Activated CD4-positive, alpha-beta memory T cell treated with anti-CD3 and anti-CD28 coated beads for 36 hours (primary cell): ENCODE results near the gene YY2. TPM values are rescaled to one million over a fixed set of nuclear protein-coding genes. Genes with fewer than 3 reads are reported as not detected.
"Not testable (repeated sequence)": the region's sequence is repeated elsewhere in the genome, so short reads cannot be mapped to it uniquely, and the experiment has no call there.

ENCODE experiments used
- CTCF ChIA-PET: fragments of 350-600 bp; sonication (Branson Sonifier 250); formaldehyde crosslinking; loops from one replicate; lab custom pipeline; 2021; ENCODE audit warnings: antibody characterized with exemption, inconsistent platforms; lab: Charles Lee
- POLR2A ChIA-PET: fragments of 350-600 bp; sonication (Branson Sonifier 250); formaldehyde crosslinking; loops from one replicate; lab custom pipeline; 2021; ENCODE audit warnings: antibody characterized with exemption; lab: Charles Lee
- DNase-seq: peaks from one replicate; pipeline ENCODE4 v3.0.0-alpha.2; 2020
- H3K27ac Mint-ChIP-seq: one replicate; pipeline ENCODE4 v1.8.0; 2021; ENCODE audit warnings: mixed read lengths
- H3K27me3 Mint-ChIP-seq: one replicate; pipeline ENCODE4 v1.8.0; 2021; ENCODE audit warnings: mixed read lengths
- H3K36me3 Mint-ChIP-seq: one replicate; pipeline ENCODE4 v1.8.0; 2021; ENCODE audit warnings: mixed read lengths
- H3K4me1 Mint-ChIP-seq: one replicate; pipeline ENCODE4 v1.8.0; 2021; ENCODE audit warnings: low read depth, mixed read lengths
- H3K4me3 Mint-ChIP-seq: one replicate; pipeline ENCODE4 v1.8.0; 2021; ENCODE audit warnings: mild to moderate bottlenecking, mixed read lengths
- H3K9me3 Mint-ChIP-seq: one replicate; pipeline ENCODE4 v1.8.0; 2021; ENCODE audit warnings: mixed read lengths
- intact Hi-C: fragments of 100-400 bp; cut with micrococcal nuclease; formaldehyde crosslinking; loops from one replicate; pipeline ENCODE4 v1.15.1; 2023
- total RNA-seq, 2 experiments: library from RNA; stranded (reverse); gene quantifications; one replicate each; pipeline ENCODE4 v1.2.3, GENCODE V29; 2021

Gene YY2
- total RNA-seq, 2 experiments from 2014 or later, result 0.75 to 0.78 TPM

- peak; percentile 58 for DNase-seq
- Mint-ChIP-seq H3K9me3 (no peaks in the 10 kb centered on the region), H3K4me3 (peak overlapping the region; percentile 84), H3K27ac (peak overlapping the region; percentile 90), H3K27me3 (no peaks in the 10 kb centered on the region), H3K36me3 (peaks cover 4% of the 10 kb centered on the region), H3K4me1 (peaks cover 14% of the 10 kb centered on the region)
- CTCF ChIA-PET, result interaction anchor here (1.4 kb wide), 1 partner anchor 221 kb away, joined by 5 read pairs; no protein-coding TSS in a partner anchor
- POLR2A ChIA-PET, result no interaction called here
- intact Hi-C loops, result loop anchor here (1.0 kb wide), 2 partner anchors 86 to 132 kb away; no protein-coding TSS in a partner anchor
These were observed 15.6 kb upstream of the YY2 start for GRCh38 chrX:21840193-21840545.

DNA sequence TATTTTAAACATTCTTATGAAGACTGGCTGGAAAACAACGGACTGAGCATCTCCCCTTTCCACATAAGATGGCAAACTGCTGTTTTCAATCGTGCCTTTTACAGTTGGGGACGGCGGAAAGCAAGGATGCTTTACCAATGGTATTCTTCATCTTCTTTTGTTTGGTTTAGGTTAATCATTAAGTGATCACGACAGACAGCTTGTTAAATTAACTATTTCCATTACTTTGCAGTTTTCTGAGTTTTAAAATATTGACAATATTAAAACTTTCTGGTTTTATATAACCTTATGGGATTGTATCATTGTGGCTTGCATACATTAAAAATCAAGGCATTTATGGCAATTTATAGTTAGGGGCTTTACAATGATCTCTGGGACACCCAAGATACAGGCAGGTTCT, 12.6 kb upstream of the YY2 start:
- ChIA-PET POLR2A (no interaction called here), CTCF (interaction anchor here (1.7 kb wide), 1 partner anchor 142 kb away, joined by 7 read pairs; no protein-coding TSS in a partner anchor)
- DNase-seq, result no peak
- Mint-ChIP-seq H3K36me3 (peaks cover 7% of the 10 kb centered on the region), H3K27me3 (no peaks in the 10 kb centered on the region), H3K4me3 (no peak overlapping the region), H3K9me3 (no peaks in the 10 kb centered on the region), H3K27ac (no peak overlapping the region), H3K4me1 (peaks cover 13% of the 10 kb centered on the region)
- intact Hi-C loops, result no loop called here

DNA sequence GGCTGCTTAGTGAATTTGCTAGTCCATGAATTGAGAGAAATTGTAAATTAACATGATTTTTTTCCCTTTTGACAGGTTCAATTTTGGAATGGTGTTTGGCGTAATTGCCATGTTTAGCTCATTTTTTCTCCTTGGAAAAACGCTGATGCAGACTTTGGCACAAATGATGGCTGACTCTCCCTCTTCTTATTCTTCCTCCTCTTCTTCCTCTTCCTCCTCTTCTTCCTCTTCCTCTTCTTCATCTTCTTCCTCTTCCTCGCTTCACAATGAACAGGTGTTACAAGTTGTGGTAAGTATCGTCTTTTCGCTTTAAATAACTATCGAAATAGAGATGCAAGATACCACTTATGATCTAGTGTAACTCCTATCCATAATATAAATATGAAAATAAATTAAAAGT, 10.7 kb upstream of the YY2 start:
- CTCF ChIA-PET, result no interaction called here

DNA sequence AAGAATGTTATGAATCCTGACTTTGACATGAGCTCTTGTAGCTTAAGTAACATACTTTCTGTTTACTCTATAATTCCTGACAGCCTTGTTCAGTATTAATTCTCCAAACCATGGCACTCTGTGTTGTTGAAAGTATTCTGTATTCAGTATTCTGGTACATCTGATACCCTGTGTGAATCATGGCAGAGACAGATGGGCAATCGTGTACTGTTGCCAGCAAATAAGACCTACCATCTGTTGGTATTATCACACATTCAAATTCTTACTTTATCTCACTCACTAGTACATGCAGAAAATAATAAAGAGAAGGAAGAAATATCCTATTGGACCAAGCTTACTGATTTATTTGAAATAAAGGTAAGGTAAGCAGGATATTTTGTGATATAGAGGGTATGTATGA, 8.4 kb upstream of the YY2 start:
- H3K9me3 Mint-ChIP-seq, result no peaks in the 10 kb centered on the region
- no peaks in the 10 kb centered on the region for H3K27me3 Mint-ChIP-seq
- ChIA-PET POLR2A (no interaction called here), CTCF (no interaction called here)
- DNase-seq, result no peak
- no peak overlapping the region for H3K27ac Mint-ChIP-seq
- peaks cover 7% of the 10 kb centered on the region for H3K36me3 Mint-ChIP-seq
- no peaks in the 10 kb centered on the region for H3K4me1 Mint-ChIP-seq
- no peak overlapping the region for H3K4me3 Mint-ChIP-seq
- intact Hi-C loops, result no loop called here

More for the DNA sequence above, 10.7 kb upstream of the YY2 start:
- peaks cover 7% of the 10 kb centered on the region for H3K36me3 Mint-ChIP-seq
- no peak for DNase-seq
- intact Hi-C loops, result no loop called here
- POLR2A ChIA-PET, result no interaction called here
- no peaks in the 10 kb centered on the region for H3K9me3 Mint-ChIP-seq
- H3K27me3 Mint-ChIP-seq, result no peaks in the 10 kb centered on the region
- H3K4me3 Mint-ChIP-seq, result no peak overlapping the region
- peaks cover 12% of the 10 kb centered on the region for H3K4me1 Mint-ChIP-seq
- no peak overlapping the region for H3K27ac Mint-ChIP-seq

DNA sequence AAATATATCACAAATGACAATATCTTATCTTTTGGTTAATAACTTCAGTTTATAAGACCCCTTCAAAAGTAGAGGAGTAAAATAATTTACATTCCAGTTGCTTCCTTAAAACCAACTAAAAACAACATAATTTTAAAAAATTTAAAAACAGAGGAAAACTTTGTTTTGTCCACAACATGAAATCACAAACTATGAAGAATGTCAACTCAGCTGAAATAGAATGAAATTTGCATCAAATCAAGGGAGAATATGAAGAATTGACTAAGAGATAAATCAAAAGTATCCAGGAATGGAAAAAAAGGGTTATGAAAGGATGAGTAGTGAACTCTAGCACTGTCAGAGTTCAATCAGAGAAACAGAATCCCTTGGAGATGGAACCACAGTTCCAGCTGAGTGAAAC, 2.2 kb upstream of the YY2 start:
- Mint-ChIP-seq H3K36me3 (peaks cover 9% of the 10 kb centered on the region), H3K27ac (no peak overlapping the region), H3K4me3 (no peak overlapping the region), H3K9me3 (no peaks in the 10 kb centered on the region), H3K4me1 (no peaks in the 10 kb centered on the region), H3K27me3 (no peaks in the 10 kb centered on the region)
- CTCF ChIA-PET, result no interaction called here
- POLR2A ChIA-PET, result no interaction called here
- DNase-seq, result no peak
- intact Hi-C loops, result no loop called here

DNA sequence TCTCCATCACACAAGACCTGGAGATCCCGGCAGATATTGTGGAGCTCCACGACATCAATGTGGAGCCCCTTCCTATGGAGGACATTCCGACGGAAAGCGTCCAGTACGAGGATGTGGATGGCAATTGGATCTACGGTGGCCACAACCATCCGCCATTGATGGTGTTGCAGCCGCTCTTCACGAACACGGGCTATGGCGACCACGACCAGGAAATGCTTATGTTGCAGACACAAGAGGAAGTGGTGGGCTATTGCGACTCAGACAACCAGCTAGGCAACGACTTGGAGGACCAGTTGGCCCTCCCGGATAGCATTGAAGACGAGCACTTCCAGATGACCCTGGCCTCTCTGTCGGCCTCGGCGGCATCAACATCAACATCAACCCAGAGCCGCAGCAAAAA, 717 bp downstream of the YY2 start:
- CTCF ChIA-PET, result no interaction called here
- H3K27ac Mint-ChIP-seq, result no peak overlapping the region
- peaks cover 9% of the 10 kb centered on the region for H3K36me3 Mint-ChIP-seq
- H3K27me3 Mint-ChIP-seq, result no peaks in the 10 kb centered on the region
- POLR2A ChIA-PET, result no interaction called here
- no peaks in the 10 kb centered on the region for H3K9me3 Mint-ChIP-seq
- intact Hi-C loops, result no loop called here
- H3K4me1 Mint-ChIP-seq, result no peaks in the 10 kb centered on the region
- DNase-seq, result no peak
- H3K4me3 Mint-ChIP-seq, result no peak overlapping the region

- ChIA-PET POLR2A (no interaction called here), CTCF (no interaction called here)
- no peaks in the 10 kb centered on the region for H3K9me3 Mint-ChIP-seq
- H3K36me3 Mint-ChIP-seq, result no peaks in the 10 kb centered on the region
- no peak overlapping the region for H3K27ac Mint-ChIP-seq
- H3K4me1 Mint-ChIP-seq, result no peaks in the 10 kb centered on the region
- no peak overlapping the region for H3K4me3 Mint-ChIP-seq
- no peaks in the 10 kb centered on the region for H3K27me3 Mint-ChIP-seq
- DNase-seq, result no peak
- intact Hi-C loops, result no loop called here
These were observed 7.5 kb downstream of the YY2 start for GRCh38 chrX:21863241-21863640.

GRCh38 chrX:21865436-21865835, 9.6 kb downstream of the YY2 start:
- no peak for DNase-seq
- no peaks in the 10 kb centered on the region for H3K27me3 Mint-ChIP-seq
- no peak overlapping the region for H3K4me3 Mint-ChIP-seq
- H3K27ac Mint-ChIP-seq, result no peak overlapping the region
- ChIA-PET POLR2A (no interaction called here), CTCF (no interaction called here)
- intact Hi-C loops, result no loop called here
- H3K4me1 Mint-ChIP-seq, result no peaks in the 10 kb centered on the region
- H3K36me3 Mint-ChIP-seq, result peaks cover 1% of the 10 kb centered on the region
- no peaks in the 10 kb centered on the region for H3K9me3 Mint-ChIP-seq

- Mint-ChIP-seq H3K4me3 (no peak overlapping the region), H3K27me3 (no peaks in the 10 kb centered on the region), H3K4me1 (no peaks in the 10 kb centered on the region), H3K9me3 (no peaks in the 10 kb centered on the region), H3K36me3 (peaks cover 1% of the 10 kb centered on the region), H3K27ac (no peak overlapping the region)
- ChIA-PET CTCF (no interaction called here), POLR2A (no interaction called here)
- intact Hi-C loops, result no loop called here
- DNase-seq, result no peak
These were observed 14.7 kb downstream of the YY2 start for GRCh38 chrX:21870494-21870893.

- CTCF ChIA-PET, result no interaction called here
- Mint-ChIP-seq H3K36me3 (peaks cover 1% of the 10 kb centered on the region), H3K4me3 (no peak overlapping the region), H3K27ac (no peak overlapping the region), H3K4me1 (no peaks in the 10 kb centered on the region), H3K27me3 (no peaks in the 10 kb centered on the region), H3K9me3 (no peaks in the 10 kb centered on the region)
- no peak for DNase-seq
- intact Hi-C loops, result no loop called here
- POLR2A ChIA-PET, result no interaction called here
These were observed 17.4 kb downstream of the YY2 start for GRCh38 chrX:21873063-21873775.

DNA sequence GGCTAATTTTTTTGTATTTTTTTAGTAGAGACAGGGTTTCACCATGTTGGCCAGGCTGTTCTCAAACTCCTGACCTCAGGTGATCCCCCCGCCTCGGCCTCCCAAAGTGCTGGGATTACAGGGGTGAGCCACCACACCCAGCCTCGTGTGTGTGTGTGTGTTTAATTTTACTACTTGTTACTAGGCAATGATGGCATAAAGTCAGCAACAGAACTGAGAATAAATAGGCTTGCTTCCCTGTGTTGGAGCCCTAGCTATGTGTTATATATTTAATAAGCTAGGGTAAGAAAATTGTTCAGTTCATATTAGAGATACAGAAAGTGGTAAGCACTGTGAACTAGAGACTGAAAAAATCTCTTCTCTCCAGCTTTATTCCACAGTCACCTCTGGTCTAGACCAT, 18.4 kb downstream of the YY2 start:
- H3K4me1 Mint-ChIP-seq, H3K27ac Mint-ChIP-seq, H3K36me3 Mint-ChIP-seq, POLR2A ChIA-PET, H3K4me3 Mint-ChIP-seq, DNase-seq, H3K27me3 Mint-ChIP-seq, CTCF ChIA-PET, H3K9me3 Mint-ChIP-seq, intact Hi-C loops: not testable (repeated sequence)

GRCh38 chrX:21875013-21875412, 19.2 kb downstream of the YY2 start:
- no peak overlapping the region for H3K4me3 Mint-ChIP-seq
- intact Hi-C loops, result no loop called here
- no peaks in the 10 kb centered on the region for H3K9me3 Mint-ChIP-seq
- H3K36me3 Mint-ChIP-seq, result no peaks in the 10 kb centered on the region
- ChIA-PET POLR2A (no interaction called here), CTCF (no interaction called here)
- H3K27me3 Mint-ChIP-seq, result no peaks in the 10 kb centered on the region
- no peaks in the 10 kb centered on the region for H3K4me1 Mint-ChIP-seq
- no peak for DNase-seq
- no peak overlapping the region for H3K27ac Mint-ChIP-seq

DNA sequence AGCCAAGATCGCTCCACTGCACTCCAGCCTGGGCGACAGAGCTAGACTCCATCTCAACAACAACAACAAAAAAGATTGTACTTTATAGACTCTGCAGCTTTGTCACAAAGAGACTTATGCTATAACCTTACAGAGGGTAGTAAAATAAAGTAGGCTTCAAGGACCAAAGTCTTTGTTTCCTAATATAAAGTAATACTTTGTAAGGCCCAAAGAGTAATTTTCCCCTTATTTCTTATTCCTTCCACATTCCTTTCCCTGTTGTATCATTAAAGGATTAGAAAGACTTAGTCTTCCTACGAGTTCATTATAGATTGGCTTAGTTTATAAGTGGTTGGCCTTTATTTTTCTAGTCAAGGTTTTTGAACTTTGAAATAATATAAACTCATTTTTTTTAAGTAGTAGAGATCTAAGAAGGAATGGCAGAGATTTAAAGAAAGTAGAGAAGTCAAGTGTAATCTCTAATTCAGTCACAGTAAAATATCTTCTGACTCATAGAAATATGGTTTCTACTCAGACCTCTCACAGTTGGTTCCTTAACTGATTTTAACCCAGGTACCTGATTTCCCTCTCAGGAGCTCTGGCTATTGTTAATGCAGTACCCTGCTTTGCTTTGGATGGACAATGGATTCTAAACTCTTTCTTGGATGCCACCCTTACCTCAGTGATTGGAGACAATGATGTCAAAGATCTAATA, 26.2 kb downstream of the YY2 start:
- H3K36me3 Mint-ChIP-seq, result peaks cover 2% of the 10 kb centered on the region
- no peaks in the 10 kb centered on the region for H3K4me1 Mint-ChIP-seq
- no peaks in the 10 kb centered on the region for H3K9me3 Mint-ChIP-seq
- intact Hi-C loops, result no loop called here
- no peak for DNase-seq
- ChIA-PET CTCF (no interaction called here), POLR2A (no interaction called here)
- no peak overlapping the region for H3K4me3 Mint-ChIP-seq
- no peak overlapping the region for H3K27ac Mint-ChIP-seq
- no peaks in the 10 kb centered on the region for H3K27me3 Mint-ChIP-seq
